HL-60 (cell line): ENCODE measurements around the gene ADGRB3.

ENCODE experiments used
- DNase-seq, 2 experiments: peaks; one replicate each; pipeline ENCODE4 v3.0.0-alpha.2; 2010 to 2020; ENCODE audit warnings: low read depth in 1 of 2, low spot score in 1 of 2
- H3K27ac ChIP-seq: fragments of 250-450 bp; sonication (Bioruptor Pico); replicated peaks from 2 replicates; pipeline ENCODE4 v1.5.1; 2020; ENCODE audit warnings: mild to moderate bottlenecking, moderate library complexity
- H3K27me3 ChIP-seq: fragments of 250-450 bp; sonication (Bioruptor Pico); 2 replicates; pipeline ENCODE4 v1.5.1; 2021; ENCODE audit warnings: mild to moderate bottlenecking, moderate library complexity; ENCODE audit not compliant: insufficient read depth, poor library complexity, severe bottlenecking
- H3K4me3 ChIP-seq: replicated peaks from 2 replicates; pipeline ENCODE4 v1.5.1; 2011; ENCODE audit warnings: mild to moderate bottlenecking, control low read depth, low read length; ENCODE audit not compliant: insufficient read depth
- CTCF ChIP-seq: IDR thresholded peaks from one replicate; pipeline ENCODE4 v1.5.1; 2011; ENCODE audit warnings: low read length, control low read depth, inconsistent platforms; ENCODE audit not compliant: insufficient read depth
- GABPA ChIP-seq: IDR thresholded peaks from 2 replicates; pipeline ENCODE4 v1.6.1; 2012; ENCODE audit warnings: low read depth
- POLR2AphosphoS5 ChIP-seq: IDR thresholded peaks from 2 replicates; pipeline ENCODE4 v1.6.1; 2012; ENCODE audit warnings: low read depth
- REST ChIP-seq: IDR thresholded peaks from 2 replicates; pipeline ENCODE4 v1.6.1; 2012; ENCODE audit warnings: low read depth; ENCODE audit not compliant: insufficient replicate concordance
- SPI1 ChIP-seq: IDR thresholded peaks from 2 replicates; pipeline ENCODE4 v1.6.1; 2012; ENCODE audit warnings: low read depth, mild to moderate bottlenecking, borderline replicate concordance

ADGRB3 gene

GRCh38 chr6:68652117-68652536 lies 17.0 kb downstream of the ADGRB3 start:
- DNase-seq = no peak
- no peak overlapping the region for H3K27ac ChIP-seq
- TF ChIP-seq CTCF = no peak
- TF ChIP-seq GABPA = no peak
- no peak for TF ChIP-seq POLR2AphosphoS5
- no peak for TF ChIP-seq REST
- TF ChIP-seq SPI1 = no peak
- no peak overlapping the region for H3K4me3 ChIP-seq
- H3K27me3 ChIP-seq = no peaks in the 10 kb centered on the region

GRCh38 chr6:68653074-68653705 lies 18.1 kb downstream of the ADGRB3 start:
- Histone ChIP-seq H3K27me3 (no peaks in the 10 kb centered on the region), H3K27ac (no peak overlapping the region), H3K4me3 (no peak overlapping the region)
- TF ChIP-seq POLR2AphosphoS5 (no peak), REST (no peak), SPI1 (no peak), GABPA (no peak), CTCF (no peak)
- no peak for DNase-seq

GRCh38 chr6:68653706-68654089 lies 18.6 kb downstream of the ADGRB3 start:
- TF ChIP-seq REST = no peak
- DNase-seq = no peak
- Histone ChIP-seq H3K4me3 (no peak overlapping the region), H3K27me3 (no peaks in the 10 kb centered on the region), H3K27ac (no peak overlapping the region)
